NCI-H345 treated with DMSO at 0.1 percent for 48 hours (cell line): ENCODE data around the gene E2F4.
A peak's percentile ranks its signal among the peaks of the same experiment; 100 is the strongest.

Experiments used
- DNase-seq: peaks from one replicate; lab custom pipeline; 2025; ENCODE audit not compliant: unreplicated experiment; lab: John Stamatoyannopoulos, UW

The E2F4 gene

GRCh38 chr16:67190448-67191399 lies 1.2 kb upstream of the E2F4 start:
- no peak for DNase-seq

DNA sequence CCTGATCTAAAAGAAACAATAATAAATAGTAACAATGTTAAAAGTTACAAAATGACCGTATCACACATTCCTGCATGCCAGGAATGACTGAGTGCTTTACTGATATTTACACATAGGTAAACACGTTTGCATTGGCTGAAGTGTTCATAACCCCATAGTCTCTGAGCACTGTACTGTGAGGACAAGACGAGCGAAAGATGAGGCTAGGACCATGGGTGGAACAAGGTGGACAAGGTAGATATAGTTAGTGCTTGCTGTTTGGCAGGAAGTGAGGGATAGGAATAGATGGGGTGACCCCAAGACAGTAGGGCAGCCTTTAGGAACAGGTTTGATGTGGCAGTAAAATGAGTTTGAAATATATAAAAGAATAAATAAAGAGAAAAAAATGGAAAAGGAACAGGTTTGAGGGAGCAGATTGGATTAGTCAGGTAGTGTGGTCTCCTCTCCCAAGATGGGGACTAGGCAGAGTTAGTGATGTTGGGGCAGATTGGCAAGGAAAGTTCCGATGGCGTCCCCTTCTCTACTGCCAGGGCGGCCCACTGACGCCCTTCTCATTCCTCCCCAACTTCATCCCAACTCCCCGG lies 452 bp upstream of the E2F4 start:
- DNase-seq = no peak

- no peak for DNase-seq
These were observed 916 bp downstream of the E2F4 start for GRCh38 chr16:67192781-67193361.

- DNase-seq = no peak
These were observed 1.6 kb downstream of the E2F4 start for GRCh38 chr16:67193536-67193935.

GRCh38 chr16:67194260-67194659 lies 2.3 kb downstream of the E2F4 start:
- DNase-seq = no peak

DNA sequence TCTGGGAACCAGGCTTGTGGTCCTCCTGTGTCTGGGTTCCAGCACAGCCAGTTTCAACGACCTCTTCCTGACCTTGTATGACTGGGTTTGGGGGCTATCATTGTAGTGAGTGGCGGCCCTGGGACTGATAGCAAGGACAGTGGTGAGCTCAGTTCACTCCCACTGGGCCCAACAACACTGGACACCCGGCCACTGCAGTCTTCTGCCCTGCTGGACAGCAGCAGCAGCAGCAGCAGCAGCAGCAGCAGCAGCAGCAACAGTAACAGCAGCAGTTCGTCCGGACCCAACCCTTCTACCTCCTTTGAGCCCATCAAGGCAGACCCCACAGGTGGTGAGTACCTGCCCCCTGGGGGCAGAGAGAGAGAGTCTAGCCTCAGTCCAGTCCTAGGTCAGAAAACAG lies 3.7 kb downstream of the E2F4 start:
- DNase-seq = no peak

DNA sequence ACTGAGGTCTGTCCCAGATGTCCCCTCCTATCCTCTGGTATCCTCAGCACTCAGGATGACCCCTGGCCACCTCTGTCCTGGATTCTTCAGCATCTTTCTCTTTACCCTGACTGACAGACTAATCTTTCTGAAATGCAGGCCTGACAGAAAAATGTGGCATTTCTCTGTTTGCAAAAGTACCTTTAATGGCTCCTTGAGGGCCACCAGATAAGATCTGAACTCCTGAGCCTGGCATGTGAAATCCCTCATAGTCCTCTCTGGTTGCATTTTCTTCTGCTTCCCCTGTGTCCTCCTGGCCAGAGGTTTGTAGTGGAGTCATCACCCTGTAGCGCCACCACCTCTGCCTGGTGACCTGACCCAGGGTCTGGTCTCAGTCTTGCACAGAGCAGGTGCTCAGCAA lies 4.9 kb downstream of the E2F4 start:
- DNase-seq = no peak

DNA sequence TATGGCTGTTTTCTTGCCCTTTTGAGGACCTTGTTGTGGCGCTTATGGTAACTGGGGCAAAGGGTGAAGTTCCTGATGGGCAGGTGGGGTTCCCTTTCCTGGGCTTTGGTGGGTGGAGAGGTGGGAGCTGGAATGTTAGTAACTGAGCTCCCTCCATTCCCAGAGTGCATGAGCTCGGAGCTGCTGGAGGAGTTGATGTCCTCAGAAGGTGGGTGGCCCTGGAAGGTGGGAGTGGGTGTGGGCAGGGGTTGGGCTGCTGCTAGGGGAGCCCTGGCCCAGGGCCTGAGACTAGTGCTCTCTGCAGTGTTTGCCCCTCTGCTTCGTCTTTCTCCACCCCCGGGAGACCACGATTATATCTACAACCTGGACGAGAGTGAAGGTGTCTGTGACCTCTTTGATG lies 5.7 kb downstream of the E2F4 start:
- no peak for DNase-seq

- no peak for DNase-seq
These were observed 6.3 kb downstream of the E2F4 start for GRCh38 chr16:67198238-67198734.

DNA sequence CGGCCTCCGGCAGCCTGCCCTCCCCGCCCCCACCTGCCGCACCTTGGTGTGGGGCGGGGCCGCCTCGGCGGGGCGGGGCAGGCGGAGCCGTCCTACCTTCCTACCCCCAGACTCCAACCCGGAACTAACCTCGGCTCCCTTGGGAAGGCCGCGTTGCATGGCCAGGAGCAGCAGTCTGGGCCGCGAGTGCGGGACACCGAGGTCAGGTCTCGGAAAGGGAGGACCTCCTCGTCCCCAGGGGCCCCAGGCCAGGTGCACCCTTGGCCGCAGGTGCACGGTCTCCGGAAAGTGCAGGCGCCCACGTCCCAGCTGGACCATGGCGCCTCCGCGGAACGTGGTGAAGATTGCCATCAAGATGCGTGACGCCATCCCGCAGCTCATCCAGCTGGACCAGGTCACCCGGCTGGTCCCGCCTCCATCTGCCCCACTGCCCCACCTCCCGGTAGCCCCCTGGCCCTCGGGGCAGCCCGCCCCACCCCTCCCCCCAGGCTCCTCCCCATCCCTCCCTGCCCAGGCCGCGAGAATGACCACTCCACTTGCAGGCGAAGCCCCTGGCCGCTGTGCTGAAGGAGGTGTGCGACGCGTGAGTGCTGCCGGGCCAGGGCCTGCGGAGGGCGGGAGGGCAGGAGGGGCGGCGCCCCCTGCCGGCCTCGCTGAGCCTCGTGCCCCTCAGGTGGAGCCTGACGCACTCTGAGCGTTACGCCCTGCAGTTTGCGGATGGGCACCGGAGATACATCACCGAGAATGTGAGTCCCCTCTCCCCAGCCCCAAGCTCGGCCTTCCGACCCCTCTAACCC lies 7.3 kb downstream of the E2F4 start, which contains the start of gene ELMO3:
Gene ELMO3 (plus strand): TSS at position 121 of the 797 bp plus-strand sequence. CDS start 196 bp downstream, at position 317.
- peak; percentile 17 for DNase-seq

GRCh38 chr16:67199808-67200198 lies 7.8 kb downstream of the E2F4 start:
- DNase-seq = no peak

DNA sequence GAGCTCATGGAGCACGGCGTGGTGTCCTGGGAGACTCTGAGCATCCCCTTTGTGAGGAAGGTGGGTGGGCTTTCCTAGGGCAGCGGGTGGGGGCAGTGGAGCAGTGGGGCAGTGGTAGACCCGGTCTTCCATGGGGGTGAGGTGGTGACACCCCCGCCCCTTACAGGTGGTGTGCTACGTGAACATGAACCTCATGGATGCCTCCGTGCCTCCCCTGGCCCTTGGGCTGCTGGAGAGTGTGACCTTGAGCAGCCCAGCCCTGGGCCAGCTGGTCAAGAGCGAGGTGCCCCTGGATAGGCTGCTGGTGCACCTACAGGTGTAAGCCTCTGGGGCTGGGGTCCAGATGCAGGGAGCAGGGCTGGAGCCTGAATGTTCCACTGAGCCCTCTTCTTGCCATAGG lies 8.5 kb downstream of the E2F4 start:
- DNase-seq = no peak

- DNase-seq = no peak
These were observed 9.7 kb downstream of the E2F4 start for GRCh38 chr16:67201411-67202345.

- DNase-seq = no peak
These were observed 10.5 kb downstream of the E2F4 start for GRCh38 chr16:67202426-67202825.

GRCh38 chr16:67202956-67203493 lies 11.1 kb downstream of the E2F4 start:
- DNase-seq = no peak

- DNase-seq = no peak
These were observed 12.1 kb downstream of the E2F4 start for GRCh38 chr16:67204076-67204475.

- no peak for DNase-seq
These were observed 14.3 kb downstream of the E2F4 start for GRCh38 chr16:67206129-67206837.

GRCh38 chr16:67206838-67207248 lies 14.9 kb downstream of the E2F4 start:
- no peak for DNase-seq
